Liver (tissue), 9 donors: ENCODE measurements around the gene ETF1. TPM values are rescaled to one million over a fixed set of nuclear protein-coding genes. Genes with fewer than 3 reads are reported as not detected.

Source experiments
- DNase-seq: peaks from one replicate; pipeline ENCODE4 v3.0.0-alpha.2; 2017; ENCODE audit warnings: low spot score
- H3K27ac ChIP-seq, 2 donors: one replicate each; pipeline ENCODE4 v1.7.0; 2013; ENCODE audit warnings: inconsistent platforms in 2 of 2, low read length in 2 of 2, control low read depth in 1 of 2, low read depth in 1 of 2, mild to moderate bottlenecking in 1 of 2
- H3K27me3 ChIP-seq, 4 donors: one replicate each; pipeline versions ENCODE4 v1.6.1 to v1.7.0; 2013; ENCODE audit warnings: low read length in 3 of 4, inconsistent platforms in 1 of 4, mild to moderate bottlenecking in 1 of 4, moderate library complexity in 1 of 4; ENCODE audit not compliant: control insufficient read depth in 4 of 4, insufficient read depth in 4 of 4
- H3K36me3 ChIP-seq, 4 donors: one replicate each; pipeline versions ENCODE4 v1.6.1 to v1.7.0; 2013; ENCODE audit warnings: low read length in 3 of 4, mild to moderate bottlenecking in 3 of 4, low read depth in 1 of 4, moderate library complexity in 1 of 4; ENCODE audit not compliant: control insufficient read depth in 4 of 4, insufficient read depth in 3 of 4
- H3K4me1 ChIP-seq, 4 donors: one replicate each; pipeline versions ENCODE4 v1.6.1 to v1.7.0; 2013; ENCODE audit warnings: low read length in 3 of 4, mild to moderate bottlenecking in 3 of 4, moderate library complexity in 1 of 4; ENCODE audit not compliant: control insufficient read depth in 4 of 4, insufficient read depth in 4 of 4
- H3K4me3 ChIP-seq, 3 donors: one replicate each; pipeline versions ENCODE4 v1.6.1 to v1.7.0; 2013; ENCODE audit warnings: low read length in 3 of 3, control low read depth in 1 of 3, low read depth in 1 of 3, mild to moderate bottlenecking in 1 of 3
- H3K9ac ChIP-seq, 2 donors: one replicate each; pipeline ENCODE4 v1.7.0; 2013; ENCODE audit warnings: low read length in 2 of 2, mild to moderate bottlenecking in 2 of 2, moderate library complexity in 2 of 2, control low read depth in 1 of 2, low read depth in 1 of 2
- H3K9me3 ChIP-seq, 4 donors: one replicate each; pipeline versions ENCODE4 v1.6.1 to v1.7.0; 2013; ENCODE audit warnings: low read length in 3 of 4; ENCODE audit not compliant: control insufficient read depth in 4 of 4
- CTCF ChIP-seq: fragments of 150-350 bp; IDR thresholded peaks from 2 replicates; pipeline ENCODE4 v1.5.1; 2017; ENCODE audit warnings: improper control_type of control experiment, low read depth, low read length; ENCODE audit not compliant: missing input control
- EGR1 ChIP-seq, 2 donors: IDR thresholded peaks; 2 replicates each; pipeline ENCODE4 v1.6.1; 2016 to 2018; ENCODE audit warnings: antibody characterized with exemption in 2 of 2, low read depth in 2 of 2
- FOXA1 ChIP-seq: IDR thresholded peaks from 2 replicates; pipeline ENCODE4 v1.6.1; 2016; ENCODE audit warnings: antibody characterized with exemption
- FOXA2 ChIP-seq: IDR thresholded peaks from 2 replicates; pipeline ENCODE4 v1.6.1; 2016; ENCODE audit warnings: antibody characterized with exemption
- GABPA ChIP-seq, 2 donors: IDR thresholded peaks in 1 of 2; conservative IDR thresholded peaks in 1 of 2; 2 replicates each; pipeline ENCODE4 v1.6.1; 2016; ENCODE audit warnings: antibody characterized with exemption in 2 of 2, mild to moderate bottlenecking in 1 of 2, moderate library complexity in 1 of 2
- HNF4A ChIP-seq, 2 donors: conservative IDR thresholded peaks; 2 replicates each; pipeline ENCODE4 v1.6.1; 2016; ENCODE audit warnings: antibody characterized with exemption in 2 of 2, mild to moderate bottlenecking in 2 of 2
- HNF4G ChIP-seq: IDR thresholded peaks from 2 replicates; pipeline ENCODE4 v1.6.1; 2016; ENCODE audit warnings: antibody characterized with exemption
- JUND ChIP-seq, 2 donors: IDR thresholded peaks; 2 replicates each; pipeline ENCODE4 v1.6.1; 2016; ENCODE audit warnings: antibody characterized with exemption in 2 of 2
- NR2F2 ChIP-seq: IDR thresholded peaks from 2 replicates; pipeline ENCODE4 v1.6.1; 2016; ENCODE audit warnings: antibody characterized with exemption
- RAD21 ChIP-seq, 2 donors: IDR thresholded peaks; 2 replicates each; pipeline ENCODE4 v1.6.1; 2016; ENCODE audit warnings: antibody characterized with exemption in 2 of 2, mild to moderate bottlenecking in 2 of 2
- RXRA ChIP-seq, 2 donors: IDR thresholded peaks; 2 replicates each; pipeline ENCODE4 v1.6.1; 2017 to 2018; ENCODE audit warnings: antibody characterized with exemption in 2 of 2, mild to moderate bottlenecking in 1 of 2
- SP1 ChIP-seq: IDR thresholded peaks from 2 replicates; pipeline ENCODE4 v1.6.1; 2018; ENCODE audit warnings: antibody characterized with exemption, mild to moderate bottlenecking
- TAF1 ChIP-seq: conservative IDR thresholded peaks from 2 replicates; pipeline ENCODE4 v1.6.1; 2016; ENCODE audit warnings: antibody characterized with exemption, mild to moderate bottlenecking
- YY1 ChIP-seq: IDR thresholded peaks from 2 replicates; pipeline ENCODE4 v1.6.1; 2016; ENCODE audit warnings: antibody characterized with exemption, mild to moderate bottlenecking
- ZBTB33 ChIP-seq: IDR thresholded peaks from 2 replicates; pipeline ENCODE4 v1.6.1; 2016; ENCODE audit warnings: antibody characterized with exemption
- WGBS: extraction: QIAGEN DNeasy Blood & Tissue Kit; methylation state at CpG from one replicate; pipeline ENCODE4 v1.1.7; 2013; 5-methylcytosine and 5-hydroxymethylcytosine counted together
- polyA plus RNA-seq, 2 donors: library from polyadenylated mRNA; stranded (reverse) in 1 of 2; unstranded in 1 of 2; fragments of 200-250 nt in 1 of 2; fragments of >200 nt in 1 of 2; fragmentation: Nextera tagmentation in 1 of 2; extraction: Ambion mirVana in 1 of 2; gene quantifications; one replicate each; pipeline versions ENCODE4 v1.2.1 to v1.2.3, GENCODE V29; 2013 to 2015
- total RNA-seq, 2 donors: library from RNA; depleted of rRNA; stranded (reverse); fragments of >200 nt; gene quantifications; one replicate each; pipeline ENCODE4 v1.2.3, GENCODE V29; 2014
- TF ChIP-seq, protein P1 (sequence below): IDR thresholded peaks from 2 replicates; pipeline ENCODE4 v1.6.1; 2016; ENCODE audit warnings: antibody characterized with exemption, mild to moderate bottlenecking
- TF ChIP-seq, protein P2 (sequence below): IDR thresholded peaks from 2 replicates; pipeline ENCODE4 v1.6.1; 2016; ENCODE audit warnings: antibody characterized with exemption
- TF ChIP-seq, protein P3 (sequence below): IDR thresholded peaks from 2 replicates; pipeline ENCODE4 v1.6.1; 2016; ENCODE audit warnings: antibody characterized with exemption
- donor health status: healthy.
- donor health status: healthy.
- donor health status: healthy.
- donor health status: healthy.
- donor health status: healthy.

The ETF1 gene
- total and polyA plus RNA-seq, 4 donors, result 21.7 to 39.7 (median 31.1) TPM

GRCh38 chr5:138464008-138464387 is 79.0 kb downstream of the ETF1 start:
- peak; percentile 94 for DNase-seq
- no peaks in the 10 kb centered on the region for H3K27me3 ChIP-seq
- peak overlapping the region; percentile 74 to 76 for H3K9ac ChIP-seq
- H3K36me3 ChIP-seq, result peaks cover 2 to 14% (median 13%) of the 10 kb centered on the region in 4 donors
- no peaks in the 10 kb centered on the region for H3K9me3 ChIP-seq
- no peak for TF ChIP-seq ZBTB33
- peak in 1 of 2 donors; percentile 6 for TF ChIP-seq GABPA (IDR thresholded peaks at IDR 0.05 in 1 of 2, conservative IDR thresholded peaks at IDR 0.05 in 1 of 2)
- no peak for TF ChIP-seq JUND (IDR thresholded peaks at IDR 0.05)
- peak; percentile 73 to 74 for TF ChIP-seq RAD21 (IDR thresholded peaks at IDR 0.05)
- TF ChIP-seq HNF4A (conservative IDR thresholded peaks at IDR 0.05), result peak in 1 of 2 donors; percentile 9
- TF ChIP-seq, protein P1, sequence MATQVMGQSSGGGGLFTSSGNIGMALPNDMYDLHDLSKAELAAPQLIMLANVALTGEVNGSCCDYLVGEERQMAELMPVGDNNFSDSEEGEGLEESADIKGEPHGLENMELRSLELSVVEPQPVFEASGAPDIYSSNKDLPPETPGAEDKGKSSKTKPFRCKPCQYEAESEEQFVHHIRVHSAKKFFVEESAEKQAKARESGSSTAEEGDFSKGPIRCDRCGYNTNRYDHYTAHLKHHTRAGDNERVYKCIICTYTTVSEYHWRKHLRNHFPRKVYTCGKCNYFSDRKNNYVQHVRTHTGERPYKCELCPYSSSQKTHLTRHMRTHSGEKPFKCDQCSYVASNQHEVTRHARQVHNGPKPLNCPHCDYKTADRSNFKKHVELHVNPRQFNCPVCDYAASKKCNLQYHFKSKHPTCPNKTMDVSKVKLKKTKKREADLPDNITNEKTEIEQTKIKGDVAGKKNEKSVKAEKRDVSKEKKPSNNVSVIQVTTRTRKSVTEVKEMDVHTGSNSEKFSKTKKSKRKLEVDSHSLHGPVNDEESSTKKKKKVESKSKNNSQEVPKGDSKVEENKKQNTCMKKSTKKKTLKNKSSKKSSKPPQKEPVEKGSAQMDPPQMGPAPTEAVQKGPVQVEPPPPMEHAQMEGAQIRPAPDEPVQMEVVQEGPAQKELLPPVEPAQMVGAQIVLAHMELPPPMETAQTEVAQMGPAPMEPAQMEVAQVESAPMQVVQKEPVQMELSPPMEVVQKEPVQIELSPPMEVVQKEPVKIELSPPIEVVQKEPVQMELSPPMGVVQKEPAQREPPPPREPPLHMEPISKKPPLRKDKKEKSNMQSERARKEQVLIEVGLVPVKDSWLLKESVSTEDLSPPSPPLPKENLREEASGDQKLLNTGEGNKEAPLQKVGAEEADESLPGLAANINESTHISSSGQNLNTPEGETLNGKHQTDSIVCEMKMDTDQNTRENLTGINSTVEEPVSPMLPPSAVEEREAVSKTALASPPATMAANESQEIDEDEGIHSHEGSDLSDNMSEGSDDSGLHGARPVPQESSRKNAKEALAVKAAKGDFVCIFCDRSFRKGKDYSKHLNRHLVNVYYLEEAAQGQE, result no peak
- TF ChIP-seq RXRA (IDR thresholded peaks at IDR 0.05), result no peak
- TF ChIP-seq, protein P2, sequence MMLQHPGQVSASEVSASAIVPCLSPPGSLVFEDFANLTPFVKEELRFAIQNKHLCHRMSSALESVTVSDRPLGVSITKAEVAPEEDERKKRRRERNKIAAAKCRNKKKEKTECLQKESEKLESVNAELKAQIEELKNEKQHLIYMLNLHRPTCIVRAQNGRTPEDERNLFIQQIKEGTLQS, result no peak
- no peak for TF ChIP-seq HNF4G
- TF ChIP-seq YY1, result peak; percentile 2
- no peak for TF ChIP-seq FOXA1
- TF ChIP-seq SP1, result peak; percentile 37
- no peak for TF ChIP-seq TAF1
- TF ChIP-seq CTCF, result peak; percentile 73
- TF ChIP-seq EGR1 (IDR thresholded peaks at IDR 0.05; ENCODE audit: low read depth in 2 of 2), result no peak
- TF ChIP-seq NR2F2, result no peak
- TF ChIP-seq FOXA2, result no peak
- TF ChIP-seq, protein P3, sequence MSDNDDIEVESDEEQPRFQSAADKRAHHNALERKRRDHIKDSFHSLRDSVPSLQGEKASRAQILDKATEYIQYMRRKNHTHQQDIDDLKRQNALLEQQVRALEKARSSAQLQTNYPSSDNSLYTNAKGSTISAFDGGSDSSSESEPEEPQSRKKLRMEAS, result no peak
- WGBS, result under 1% methylated on average over 34 of the region's 34 CpGs
- H3K4me1 ChIP-seq, result peaks cover 0 to 25% (median 14%) of the 10 kb centered on the region in 4 donors
- H3K27ac ChIP-seq, result peak overlapping the region; percentile 94 to 95
- H3K4me3 ChIP-seq, result peak overlapping the region; percentile 62 to 84 (median 83)
